Stimulated activated CD4-positive, alpha-beta T cell treated with anti-CD3 and anti-CD28 coated beads, Interleukin-12 subunit alpha, Interleukin-12 subunit beta, amount 100 ng/mL, for 24 hours (primary cell): ENCODE measurements around the gene SBNO1.
"Not testable (repeated sequence)": the region's sequence is repeated elsewhere in the genome, so short reads cannot be mapped to it uniquely, and the experiment has no call there.

ENCODE experiments used
- DNase-seq, 2 experiments: peaks; one replicate each; pipeline ENCODE4 v3.0.0-alpha.2; 2020; ENCODE audit warnings: low read depth in 2 of 2

SBNO1 gene

DNA sequence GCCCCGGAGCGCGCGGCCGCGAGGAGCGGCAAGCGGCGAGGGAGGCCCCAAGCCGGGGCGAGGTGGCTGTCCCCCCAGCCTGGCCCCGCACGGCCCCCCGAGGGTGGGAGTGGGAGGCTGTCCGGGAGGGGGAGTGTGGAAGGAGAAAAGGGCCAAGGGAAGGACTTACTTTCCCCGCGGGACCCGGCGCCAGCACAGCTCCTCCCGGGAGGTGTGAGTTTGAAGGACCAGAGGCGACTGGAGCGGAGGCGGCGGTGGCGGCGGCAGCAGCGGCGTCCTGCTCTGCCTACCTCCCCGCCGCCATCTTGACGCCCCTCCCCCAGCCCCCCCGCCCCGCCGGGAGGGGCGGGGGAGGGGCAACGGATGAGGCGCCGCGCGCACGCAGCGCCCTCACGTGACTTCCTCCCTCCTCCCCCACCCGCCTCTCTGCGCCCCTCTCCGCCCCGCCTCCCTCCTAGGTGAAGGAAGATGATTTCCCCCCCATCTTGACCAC, at the start of gene SBNO1:
Gene SBNO1, minus strand, starts transcription at position 316 of the 493 bp plus-strand sequence. CDS start 14,406 bp downstream, outside the sequence.
- peak; percentile 78 to 82 for DNase-seq

DNA sequence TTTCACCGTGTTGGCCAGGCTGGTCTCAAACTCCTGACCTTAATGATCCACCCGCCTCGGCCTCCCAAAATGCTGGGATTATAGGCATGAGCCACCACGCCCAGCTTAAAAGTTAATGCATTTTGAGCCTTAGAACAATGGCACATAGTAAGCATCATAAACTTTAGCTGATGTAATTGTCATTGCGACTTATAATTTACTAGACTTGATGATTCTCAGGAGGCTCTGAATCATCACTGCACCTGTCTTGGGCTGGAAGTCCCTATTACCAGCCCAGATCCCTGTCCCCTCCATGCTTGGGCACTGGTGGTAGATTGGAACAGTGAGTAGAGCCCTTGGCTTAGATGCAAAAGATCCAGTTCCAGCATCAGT, 45.4 kb upstream of the SBNO1 start:
- no peak for DNase-seq

DNA sequence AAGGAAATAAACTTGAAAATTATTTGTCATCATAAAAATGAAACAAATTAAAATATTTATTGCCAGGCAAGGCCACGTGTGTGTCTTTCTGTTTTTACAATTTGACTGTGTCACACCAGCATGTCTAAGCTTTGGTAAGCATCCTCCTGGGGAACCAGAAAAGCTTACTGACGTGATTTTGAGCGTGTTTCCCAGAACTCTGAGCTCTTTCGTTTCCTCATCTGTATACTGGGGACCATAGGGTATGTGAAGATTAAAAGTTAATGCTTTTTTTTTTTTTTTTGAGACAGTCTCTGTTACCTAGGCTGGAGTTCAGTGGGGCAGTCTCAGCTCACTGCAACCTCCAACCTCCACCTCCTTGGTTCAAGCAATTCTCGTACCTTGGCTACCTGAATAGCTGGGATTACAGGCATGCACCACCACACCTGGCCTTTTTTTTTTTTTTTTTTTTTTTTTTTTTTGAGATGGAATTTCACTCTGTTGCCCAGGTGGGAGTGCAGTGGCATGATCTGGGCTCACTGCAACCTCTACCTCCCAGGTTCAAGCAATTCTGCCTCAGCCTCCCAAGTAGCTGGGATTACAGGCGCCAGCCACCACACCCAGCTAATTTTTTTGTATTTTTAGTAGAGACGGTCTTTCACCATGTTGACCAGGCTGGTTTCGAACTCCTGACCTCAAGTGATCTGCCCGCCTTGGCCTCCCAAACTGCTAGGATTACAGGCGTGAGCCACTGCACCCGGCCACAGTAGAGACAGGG, 44.8 kb upstream of the SBNO1 start:
- not testable (repeated sequence) for DNase-seq

DNA sequence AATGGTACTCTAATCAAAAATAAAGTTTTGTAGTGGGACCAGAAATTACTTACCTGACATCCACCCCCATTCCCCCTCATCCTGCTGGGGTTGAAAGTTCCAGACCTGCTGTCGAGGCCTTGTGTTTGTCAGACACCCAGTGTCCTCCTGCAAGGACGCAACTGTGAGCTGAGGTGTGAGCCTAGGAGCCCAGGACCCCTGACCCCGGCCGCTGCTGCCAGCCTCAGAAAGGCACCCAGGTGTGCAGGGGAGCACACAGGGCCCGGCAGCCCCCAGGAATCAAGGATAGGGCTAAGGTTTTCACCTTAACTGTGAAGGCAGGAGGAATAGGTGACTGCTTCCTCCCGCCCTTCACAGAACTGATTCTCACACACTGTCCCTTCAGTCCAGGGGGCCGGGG, 44.0 kb upstream of the SBNO1 start:
- not testable (repeated sequence) for DNase-seq

DNA sequence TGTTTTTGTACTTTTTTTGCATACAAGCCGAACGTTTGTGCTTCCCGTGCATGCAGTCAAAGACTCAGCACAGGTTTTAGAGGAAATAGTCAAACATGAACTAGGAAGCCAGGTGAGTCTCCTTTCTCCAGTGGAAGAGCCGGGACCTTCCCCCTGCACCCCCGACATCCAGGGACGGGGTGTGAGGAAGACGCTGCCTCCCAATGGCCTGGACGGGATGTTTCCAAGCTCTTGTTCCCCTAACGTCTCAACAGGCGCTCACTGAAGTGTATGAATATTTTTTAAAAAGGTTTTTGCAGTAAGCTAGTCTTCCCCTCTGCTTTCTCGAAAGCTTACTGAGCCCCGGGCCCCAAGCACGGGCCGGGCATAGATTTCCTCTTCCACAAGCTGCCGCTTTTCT, 43.3 kb upstream of the SBNO1 start:
- DNase-seq: not testable (repeated sequence)

DNA sequence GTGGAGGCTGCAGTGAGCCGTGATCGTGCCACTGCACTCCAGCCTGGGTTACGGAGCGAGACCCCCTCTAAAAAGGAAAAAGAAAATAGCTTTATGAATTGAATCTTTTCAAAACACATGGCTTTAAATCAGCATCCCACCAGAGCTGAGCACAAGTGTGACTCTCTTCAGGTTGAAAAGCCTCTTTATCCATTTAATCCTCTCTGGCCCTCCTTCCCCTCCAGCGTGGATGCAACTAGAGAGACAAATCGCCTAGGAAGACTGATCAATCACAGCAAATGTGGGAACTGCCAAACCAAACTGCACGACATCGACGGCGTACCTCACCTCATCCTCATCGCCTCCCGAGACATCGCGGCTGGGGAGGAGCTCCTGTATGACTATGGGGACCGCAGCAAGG, 42.6 kb upstream of the SBNO1 start:
- DNase-seq: not testable (repeated sequence)

DNA sequence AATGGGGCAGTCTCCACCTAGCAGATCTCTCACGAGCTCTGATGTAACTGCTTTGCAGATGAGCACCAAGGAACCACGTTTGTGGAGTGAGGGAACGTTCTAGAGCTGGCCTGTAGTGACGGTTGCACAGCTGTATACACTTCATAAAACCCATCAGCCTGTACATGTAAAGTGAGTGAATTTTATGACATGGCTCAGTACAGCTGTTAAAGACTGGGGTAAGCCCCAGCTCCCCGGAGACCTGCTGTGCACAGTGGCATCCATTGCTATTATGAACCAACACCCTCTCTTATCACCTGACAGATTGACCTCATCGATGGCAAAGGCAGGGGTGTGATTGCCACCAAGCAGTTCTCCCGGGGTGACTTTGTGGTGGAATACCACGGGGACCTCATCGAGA, 39.9 kb upstream of the SBNO1 start:
- no peak for DNase-seq

DNA sequence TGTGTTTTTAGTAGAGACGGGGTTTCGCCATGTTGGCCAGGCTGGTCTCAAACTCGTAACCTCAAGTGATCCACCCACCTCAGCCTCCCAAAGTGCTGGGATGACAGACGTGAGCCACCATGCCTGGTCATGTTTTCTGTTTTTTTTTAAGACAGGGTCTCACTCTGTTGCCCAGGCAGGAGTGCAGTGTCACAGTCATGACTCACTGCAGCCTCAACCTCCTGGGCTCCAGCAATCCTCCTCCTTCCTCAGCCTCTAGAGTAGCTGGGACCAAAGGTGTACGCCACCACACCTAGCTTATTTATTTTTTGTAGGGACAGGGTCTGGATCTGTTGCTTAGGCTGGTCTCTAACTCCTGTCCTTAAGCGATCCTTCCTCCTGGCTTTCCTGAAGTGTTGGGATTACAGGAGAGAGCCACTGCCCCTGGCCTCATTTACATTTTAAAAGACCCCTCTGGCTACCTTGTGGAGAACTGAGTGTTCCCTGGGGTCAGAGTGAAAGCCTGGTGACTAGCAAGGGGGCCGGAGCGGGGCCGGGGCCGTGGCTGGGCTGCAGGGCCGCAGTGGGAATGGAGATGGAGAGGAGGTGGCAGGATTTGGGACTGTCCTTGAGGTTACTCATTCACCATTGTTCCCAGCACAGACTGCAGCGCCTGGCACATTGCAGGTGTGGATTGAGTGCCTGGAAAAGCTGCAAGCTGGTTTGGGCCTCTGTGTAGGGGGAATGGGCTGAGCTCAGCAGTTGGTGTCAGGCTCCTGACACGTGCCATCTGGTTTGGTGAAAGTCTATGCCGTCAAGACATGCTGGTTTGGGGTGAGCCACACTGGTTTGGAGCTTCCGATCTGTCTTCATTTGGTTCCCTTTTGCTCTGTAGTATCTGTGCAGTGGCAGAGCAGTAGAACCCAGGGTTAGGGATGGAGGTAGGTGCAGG, 37.4 kb upstream of the SBNO1 start:
- no peak for DNase-seq

DNA sequence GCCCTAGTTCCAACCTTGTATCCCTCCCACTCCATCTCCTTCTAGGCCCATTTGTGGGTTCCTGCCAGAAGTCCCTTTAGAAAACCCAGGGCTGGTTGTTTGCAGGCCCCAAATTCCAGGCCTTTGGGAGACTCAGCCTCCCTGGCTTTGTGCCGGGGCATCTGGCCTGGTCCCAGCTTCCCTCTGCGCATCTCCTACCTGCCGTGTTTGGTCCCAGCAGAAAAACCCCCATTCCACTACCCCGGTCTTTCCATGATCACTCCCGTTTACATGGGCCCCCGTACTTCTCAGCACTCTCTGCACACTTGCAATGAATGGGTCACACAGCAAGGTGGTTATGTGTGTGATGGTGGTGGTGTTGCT, 34.6 kb upstream of the SBNO1 start:
- DNase-seq: no peak

DNA sequence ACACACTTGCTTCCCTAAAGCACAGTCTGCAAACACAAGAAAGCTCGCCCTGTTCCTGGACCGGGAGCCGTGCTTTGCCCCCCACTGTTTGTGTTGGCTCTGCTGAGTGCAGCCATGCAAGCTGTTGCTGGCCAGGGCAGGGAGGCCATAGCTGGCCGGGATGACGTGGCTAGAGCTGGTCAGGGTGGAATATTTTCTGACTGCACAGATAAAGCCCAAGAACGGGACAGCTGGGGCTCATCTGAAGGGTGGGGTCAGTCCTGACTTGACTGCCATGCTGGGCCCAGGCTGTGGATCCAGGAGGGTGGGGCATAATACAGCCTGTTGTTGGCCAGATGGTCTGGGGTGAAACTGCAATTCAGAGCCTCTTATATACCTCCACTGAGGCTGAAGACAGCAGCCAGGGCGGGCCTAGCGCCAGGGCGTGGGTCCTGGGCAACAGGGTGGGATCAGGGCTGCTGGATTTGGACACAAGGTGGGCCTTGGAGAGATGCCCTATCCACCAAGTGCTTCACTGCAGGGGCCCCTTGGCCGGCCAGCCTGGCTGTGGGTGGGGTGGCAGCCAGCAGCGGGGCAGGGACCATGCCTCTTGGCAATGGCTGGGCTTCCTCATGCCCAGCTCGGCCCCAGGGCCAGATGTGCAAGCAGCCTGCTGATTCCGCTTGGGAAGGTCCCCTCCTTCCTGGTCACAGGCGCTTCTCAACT, 34.1 kb upstream of the SBNO1 start:
- DNase-seq: no peak

DNA sequence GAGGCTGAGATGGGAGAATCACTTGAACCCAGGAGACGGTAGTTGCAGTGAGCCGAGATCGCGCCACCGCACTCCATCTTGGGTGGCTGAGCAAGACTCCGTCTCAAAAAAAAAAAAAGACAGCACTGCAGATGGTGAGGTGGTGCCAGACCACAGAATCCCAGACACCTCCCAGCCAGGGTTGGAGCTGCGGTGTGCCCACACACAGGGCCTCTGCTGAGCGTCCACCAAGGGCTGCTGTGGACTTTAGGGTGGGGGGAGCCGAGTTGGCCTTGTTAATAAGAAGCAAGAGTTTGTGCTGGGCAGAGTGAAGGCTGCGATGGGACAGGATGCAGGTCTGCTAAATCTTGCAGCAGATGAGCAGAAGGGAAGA, 33.5 kb upstream of the SBNO1 start:
- no peak for DNase-seq

DNA sequence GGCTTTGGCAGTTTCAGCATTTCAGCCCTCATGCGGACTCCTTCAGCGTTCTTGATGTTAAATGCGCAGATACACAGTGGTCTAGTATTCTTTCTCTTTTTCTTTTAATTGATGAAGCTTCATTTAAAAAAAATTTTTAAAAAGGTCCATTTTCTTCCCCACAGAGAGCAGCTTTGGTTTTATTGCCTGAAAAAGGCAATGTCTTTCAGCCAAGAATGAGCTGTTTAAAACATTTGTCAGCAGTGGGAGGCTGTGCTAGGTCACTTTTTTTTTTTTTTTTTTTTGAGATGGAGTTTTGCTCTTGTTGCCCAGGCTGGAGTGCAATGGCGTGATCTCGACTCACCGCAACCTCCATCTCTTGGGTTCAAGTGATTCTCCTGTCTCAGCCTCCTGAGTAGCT, 32.8 kb upstream of the SBNO1 start:
- DNase-seq: no peak

DNA sequence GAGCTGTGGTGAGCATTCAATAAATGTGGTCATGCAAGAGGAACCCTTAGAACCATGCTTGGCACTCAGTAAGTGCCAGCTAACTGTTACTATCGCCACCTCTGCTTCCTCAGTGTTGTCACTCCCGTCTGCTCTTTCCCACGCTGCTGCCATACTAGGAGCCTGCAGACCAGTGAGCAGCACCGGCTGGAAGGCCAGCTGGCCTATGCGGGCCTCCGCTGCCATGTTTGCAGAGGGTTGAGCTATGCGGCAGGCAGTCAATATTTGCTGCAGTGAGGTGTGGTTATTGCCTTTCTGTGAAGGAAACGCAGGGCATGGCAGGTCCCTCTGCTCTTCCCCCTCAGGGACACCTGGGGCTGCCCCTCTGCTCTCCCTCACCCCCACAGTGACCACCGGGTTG, 32.3 kb upstream of the SBNO1 start:
- DNase-seq: no peak

DNA sequence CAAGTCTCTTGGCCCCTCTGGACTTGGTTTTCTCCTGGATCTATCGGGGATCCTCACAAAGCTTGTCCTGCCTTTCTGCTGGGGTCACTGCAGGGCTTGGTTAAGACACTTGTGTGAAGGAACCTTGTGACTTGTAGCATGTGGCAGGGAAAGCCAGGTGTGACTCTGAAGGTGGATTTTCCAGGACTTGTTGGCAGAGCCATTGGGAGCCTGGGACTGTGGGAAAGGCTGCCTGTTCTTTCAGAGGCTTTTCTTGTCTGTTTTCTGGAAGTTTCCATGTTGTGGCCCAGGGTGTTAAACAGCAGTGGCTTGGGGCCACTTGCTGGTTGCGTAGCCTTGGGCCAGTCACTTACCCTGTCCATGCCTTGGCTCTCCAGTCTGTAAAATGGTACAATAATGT, 31.9 kb upstream of the SBNO1 start:
- DNase-seq: no peak

DNA sequence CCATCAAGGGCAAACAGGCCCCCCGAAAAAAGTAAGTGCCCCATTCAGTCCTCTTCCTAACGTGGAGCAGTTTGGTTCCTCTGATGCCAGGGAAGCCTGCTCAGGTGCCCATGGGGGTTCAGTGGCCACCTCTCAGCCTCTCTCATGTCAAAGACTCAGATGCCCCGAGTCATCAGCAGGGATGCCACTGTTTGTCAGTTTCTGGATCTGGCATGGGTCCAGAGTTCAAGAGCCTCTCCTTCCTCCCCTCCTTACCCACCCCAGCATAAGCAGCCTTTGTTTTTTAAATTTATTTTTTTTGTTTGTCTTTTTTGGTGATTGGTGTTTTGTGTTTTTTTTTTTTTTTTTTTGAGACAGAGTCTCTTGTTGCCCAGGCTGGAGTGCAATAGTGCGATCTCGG, 30.6 kb upstream of the SBNO1 start:
- DNase-seq: no peak

DNA sequence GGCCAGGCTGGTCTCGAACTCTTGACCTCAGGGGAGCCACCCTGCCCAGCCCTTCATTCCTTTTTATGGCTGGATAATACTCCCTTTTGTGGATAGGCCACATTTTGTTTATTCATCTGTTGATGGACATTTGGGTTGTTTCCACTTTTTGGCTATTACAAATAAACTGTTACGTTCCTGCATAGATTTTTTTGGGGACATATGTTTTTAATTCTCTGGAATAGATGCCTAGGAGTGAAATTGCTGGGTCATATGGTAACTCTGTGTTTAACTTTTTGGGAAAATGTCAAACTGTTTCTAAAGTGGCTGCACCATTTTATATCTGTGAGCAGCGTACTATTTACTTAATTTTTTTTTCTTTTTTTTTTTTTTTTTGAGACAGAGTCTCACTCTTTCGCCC, 29.1 kb upstream of the SBNO1 start:
- DNase-seq: no peak

DNA sequence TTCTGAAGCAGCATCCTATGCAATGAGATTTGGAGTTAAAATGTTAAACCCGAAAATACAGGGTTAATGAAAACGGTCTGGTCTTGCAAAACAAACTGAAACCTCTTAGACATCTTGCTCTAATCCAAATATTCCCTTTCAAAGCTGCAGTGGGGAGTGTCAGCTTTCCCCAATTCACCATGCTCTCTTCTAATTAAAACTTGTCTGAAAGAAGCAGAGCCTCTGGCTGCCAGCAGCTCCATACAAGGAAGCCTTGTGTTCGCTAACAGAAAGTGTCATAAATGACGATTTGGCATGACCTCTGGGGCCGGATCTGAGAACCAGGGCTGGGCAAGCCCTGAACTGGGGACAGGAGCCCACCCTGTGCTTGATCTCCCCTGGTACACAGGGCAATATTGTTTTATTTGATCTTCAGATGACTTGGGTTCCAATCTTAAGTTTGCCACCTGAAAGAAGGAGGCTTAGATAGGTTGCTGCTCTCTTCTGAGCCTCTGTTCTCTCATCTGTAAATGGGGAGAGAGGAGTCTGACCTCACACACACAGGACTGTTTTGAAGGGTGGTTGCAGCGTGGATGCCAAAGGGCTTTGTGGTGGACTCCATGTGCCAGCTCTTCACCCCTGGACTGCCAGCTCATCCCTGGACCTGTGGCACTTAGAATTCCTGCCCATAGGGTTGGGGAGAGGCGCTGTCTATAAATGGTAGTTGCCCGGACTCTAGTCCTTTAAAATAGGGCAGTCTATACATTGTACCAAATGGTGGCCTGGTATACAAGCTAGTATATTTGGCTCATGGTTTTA, 27.1 kb upstream of the SBNO1 start:
- no peak for DNase-seq

DNA sequence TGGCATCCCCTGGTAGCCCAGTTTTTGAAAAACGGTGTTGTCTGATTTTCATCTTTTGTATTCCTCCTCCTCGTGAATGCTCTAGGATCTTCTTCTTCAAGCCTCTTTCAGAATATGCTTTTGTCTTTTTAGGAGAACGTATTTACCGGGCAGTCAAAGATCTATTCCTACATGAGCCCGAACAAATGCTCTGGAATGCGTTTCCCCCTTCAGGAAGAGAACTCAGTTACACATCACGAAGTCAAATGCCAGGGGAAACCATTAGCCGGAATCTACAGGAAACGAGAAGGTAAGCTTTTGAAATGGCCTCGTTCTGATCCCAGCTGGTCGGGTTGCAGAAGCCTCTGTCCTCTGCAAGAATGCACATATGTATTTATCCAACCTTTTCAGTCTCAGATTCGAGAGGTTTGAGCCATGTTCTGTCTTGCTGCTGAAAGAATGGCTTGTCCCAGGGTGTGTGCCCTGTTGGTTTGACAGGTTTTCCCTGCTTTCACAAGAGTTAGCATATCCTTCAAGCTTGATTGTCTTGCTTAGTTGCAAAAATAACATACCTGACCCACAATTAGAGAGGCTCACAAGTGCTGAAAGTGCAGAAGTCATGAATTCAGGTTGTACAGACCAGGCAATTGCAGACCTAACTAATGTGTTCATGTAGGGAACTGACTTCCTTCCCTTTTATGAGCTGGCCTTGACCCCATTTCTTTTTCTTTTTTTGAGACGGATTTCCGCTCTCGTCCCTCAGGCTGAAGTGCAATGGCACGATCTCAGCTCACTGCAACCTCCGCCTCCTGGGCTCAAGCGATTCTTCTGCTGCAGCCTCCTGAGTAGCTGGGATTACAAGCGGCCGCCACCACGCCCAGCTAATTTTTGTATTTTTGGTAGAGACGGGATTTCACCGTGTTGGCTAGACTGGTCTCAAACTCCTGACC, 26.1 kb upstream of the SBNO1 start:
- DNase-seq: no peak

DNA sequence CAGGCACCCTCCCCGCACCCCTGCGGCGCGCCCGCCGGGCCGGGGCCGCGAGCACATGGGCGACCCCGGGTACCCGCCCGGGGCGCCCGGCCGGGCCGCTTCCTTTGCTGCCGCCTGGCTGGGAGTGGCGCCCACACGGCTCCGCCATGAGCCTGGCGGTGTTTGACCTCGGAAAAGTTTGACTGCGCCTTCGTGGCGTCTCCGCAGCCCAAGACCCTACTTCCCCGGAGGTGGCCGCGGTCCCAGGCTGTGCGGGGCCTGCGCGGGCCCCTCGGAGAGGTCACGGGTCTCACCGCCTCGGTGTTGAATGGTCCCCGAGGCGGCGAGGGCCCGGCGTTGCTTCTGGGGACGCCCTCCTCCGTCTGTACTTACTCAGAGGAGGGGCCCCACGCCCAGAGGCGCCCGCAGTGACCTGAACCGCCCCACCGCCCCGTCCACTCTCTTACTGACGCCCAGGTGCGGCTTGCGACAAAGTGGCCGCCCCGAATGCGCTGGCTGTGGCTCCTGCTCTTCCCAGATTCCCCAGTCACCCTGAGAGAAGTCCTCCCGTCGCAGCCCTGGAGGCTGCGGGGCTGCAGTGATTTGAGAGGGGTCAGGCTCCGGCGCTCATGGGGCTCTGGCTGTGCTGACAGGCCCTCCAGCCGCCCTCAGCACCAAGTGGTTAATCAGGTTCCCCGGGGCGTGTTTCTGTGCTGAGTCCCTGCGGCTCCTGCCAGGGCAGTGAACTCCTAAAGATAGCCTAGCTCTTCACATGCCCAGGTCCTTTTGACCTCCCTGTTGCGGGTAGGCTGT, 25.1 kb upstream of the SBNO1 start:
- no peak for DNase-seq
